Measurements from ENCODE around the gene FRAT1.
"Not testable (repeated sequence)": the region's sequence is repeated elsewhere in the genome, so short reads cannot be mapped to it uniquely, and the experiment has no call there.

FRAT1 gene

DNA sequence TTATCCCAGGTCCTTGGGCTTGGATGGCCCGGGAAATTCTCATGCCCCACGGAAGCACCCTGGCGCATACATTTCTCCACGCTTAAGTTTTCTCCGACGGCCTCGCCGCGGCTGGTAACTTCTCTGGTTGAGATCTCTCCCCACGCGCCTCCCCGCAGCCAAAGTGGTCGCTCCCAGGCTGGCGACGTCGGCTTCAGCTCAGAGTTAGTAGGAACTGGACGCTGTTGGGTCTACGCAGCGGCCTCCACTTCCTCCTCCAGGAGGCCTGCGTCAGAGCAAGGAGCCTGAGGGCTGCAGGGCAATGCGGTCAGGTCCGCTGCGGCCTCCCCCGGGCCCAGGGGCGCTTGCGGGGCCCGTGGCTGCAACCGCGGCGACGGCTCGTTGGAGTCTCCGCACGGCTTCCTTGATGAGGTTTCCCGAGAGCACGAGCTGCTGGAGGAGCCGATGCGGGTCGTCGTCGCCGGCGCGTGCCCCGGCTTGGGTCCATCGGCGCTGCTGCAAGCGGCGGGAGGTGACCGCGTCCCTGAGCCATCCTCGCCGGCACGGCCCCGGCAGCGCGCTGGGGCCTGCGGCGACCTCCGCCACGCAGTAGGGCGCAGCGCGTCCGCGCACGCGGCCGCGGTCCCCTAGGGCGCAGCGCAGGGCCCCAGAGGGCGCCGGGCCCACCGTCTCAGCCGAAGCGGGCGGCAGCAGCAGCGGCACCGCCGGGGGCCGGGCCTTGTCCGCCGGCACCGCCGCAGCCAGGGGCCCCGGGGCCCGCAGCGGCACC, 14.7 kb downstream of the FRAT1 start:
- Mint-ChIP-seq H3K4me1 (ENCODE audit: low read depth in 2 of 2) (peaks cover 27 to 32% of the 10 kb centered on the region in 2 donors), H3K36me3 (ENCODE audit: insufficient read depth) (peaks cover 34% of the 10 kb centered on the region), H3K9me3 (no peaks in the 10 kb centered on the region), H3K27ac (peak overlapping the region; percentile 87 to 90), H3K27me3 (no peaks in the 10 kb centered on the region), H3K4me3 (peak overlapping the region; percentile 89 to 93)
- ATAC-seq (replicated peaks) (peak; percentile 39), DNase-seq (peak in 2 of 3 experiments; percentile 19 to 20)

DNA sequence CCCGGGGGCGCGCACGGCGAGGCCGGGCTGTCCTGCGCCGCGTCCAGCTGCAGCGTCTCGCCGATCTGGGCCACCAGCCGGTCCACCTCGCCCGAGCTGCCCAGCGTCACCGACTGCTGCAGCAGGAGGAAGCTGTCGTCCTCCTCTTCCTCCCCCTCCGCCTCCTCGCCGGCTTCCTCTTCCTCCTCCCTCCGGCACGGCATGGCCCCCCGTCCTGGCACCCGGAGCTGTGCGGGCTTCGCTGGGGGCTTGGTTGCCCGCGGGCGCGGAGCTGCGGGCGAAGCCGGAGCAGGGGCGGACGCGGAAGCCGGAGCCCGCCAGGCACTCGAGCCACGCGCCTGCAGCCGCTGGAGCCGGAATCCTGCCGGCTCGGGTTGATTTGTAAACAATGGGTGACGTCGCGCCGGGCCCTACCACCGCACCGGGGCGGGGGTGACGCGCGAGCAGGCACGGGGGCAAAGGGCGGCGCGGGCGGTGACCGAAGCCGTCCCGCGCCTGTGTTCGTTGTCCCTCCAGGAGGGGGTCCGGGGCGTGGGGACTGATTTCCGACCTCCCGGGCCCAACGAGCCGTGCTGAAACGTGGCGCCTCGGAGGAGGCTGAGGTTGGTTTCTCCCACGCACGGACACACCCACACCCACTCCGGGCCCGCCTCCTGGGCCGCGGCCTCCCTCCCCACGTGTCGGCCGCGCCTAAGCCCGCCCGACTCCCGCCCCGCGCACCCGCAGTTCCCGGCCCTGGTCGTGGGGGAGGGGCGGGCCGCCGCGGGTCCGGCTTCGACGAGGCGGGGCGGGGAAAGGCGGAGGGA, 15.5 kb downstream of the FRAT1 start, which contains the start of gene FRAT2:
Gene FRAT2 (minus strand): TSS at position 360 of the 806 bp plus-strand sequence. CDS start 157 bp downstream, at position 203.
- peak within 1 kb of the TSS; percentile 87 to 90 for H3K27ac Mint-ChIP-seq
- peak; percentile 83 to 90 (median 85) for DNase-seq
- peaks cover 26% of the 10 kb centered on the region for H3K36me3 Mint-ChIP-seq (ENCODE audit: insufficient read depth)
- peak within 1 kb of the TSS; percentile 89 to 93 for H3K4me3 Mint-ChIP-seq
- H3K9me3 Mint-ChIP-seq, result no peaks in the 10 kb centered on the region
- H3K4me1 Mint-ChIP-seq (ENCODE audit: low read depth in 2 of 2), result peaks cover 27 to 32% of the 10 kb centered on the region in 2 donors
- no peaks in the 10 kb centered on the region for H3K27me3 Mint-ChIP-seq
- peak; percentile 86 for ATAC-seq (replicated peaks)

GRCh38 chr10:97335188-97335619, 16.1 kb downstream of the FRAT1 start:
- Mint-ChIP-seq H3K4me1 (ENCODE audit: low read depth in 2 of 2) (peaks cover 23 to 27% of the 10 kb centered on the region in 2 donors), H3K4me3 (peak overlapping the region; percentile 67 to 68), H3K36me3 (ENCODE audit: insufficient read depth) (peaks cover 22% of the 10 kb centered on the region), H3K27me3 (no peaks in the 10 kb centered on the region), H3K9me3 (no peaks in the 10 kb centered on the region), H3K27ac (peak overlapping the region; percentile 87 to 88)
- no peak for DNase-seq
- ATAC-seq (replicated peaks), result peak; percentile 4

DNA sequence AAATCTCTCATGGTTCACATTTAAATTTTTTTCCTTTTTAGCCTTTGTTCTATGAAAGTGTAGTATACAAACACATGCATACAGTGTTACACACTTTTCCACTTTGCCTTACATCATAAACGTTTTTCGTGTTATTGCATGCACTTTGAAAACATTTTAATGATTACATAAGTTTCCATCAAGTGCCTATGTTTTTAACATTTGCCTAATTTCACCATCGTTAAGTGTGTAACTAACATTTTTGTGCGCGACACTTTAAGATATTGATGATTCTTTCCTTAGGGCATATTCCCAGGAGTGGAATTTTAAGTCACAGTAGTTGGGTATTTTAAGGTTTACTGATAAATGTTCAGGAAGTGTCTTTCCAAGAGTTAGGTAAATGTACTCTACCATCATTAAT, 16.9 kb downstream of the FRAT1 start:
- Mint-ChIP-seq H3K36me3 (ENCODE audit: insufficient read depth) (peaks cover 16% of the 10 kb centered on the region), H3K27ac (peak overlapping the region; percentile 87 to 88), H3K9me3 (no peaks in the 10 kb centered on the region), H3K27me3 (no peaks in the 10 kb centered on the region), H3K4me3 (peak overlapping the region; percentile 67 to 68), H3K4me1 (ENCODE audit: low read depth in 2 of 2) (peaks cover 21 to 24% of the 10 kb centered on the region in 2 donors)
- ATAC-seq (replicated peaks) (no peak), DNase-seq (no peak)

- H3K4me1 Mint-ChIP-seq (ENCODE audit: low read depth in 2 of 2), result peaks cover 16 to 19% of the 10 kb centered on the region in 2 donors
- no peaks in the 10 kb centered on the region for H3K27me3 Mint-ChIP-seq
- H3K36me3 Mint-ChIP-seq (ENCODE audit: insufficient read depth), result peaks cover 12% of the 10 kb centered on the region
- no peak for ATAC-seq (replicated peaks)
- H3K4me3 Mint-ChIP-seq, result no peak overlapping the region
- DNase-seq, result no peak
- H3K27ac Mint-ChIP-seq, result no peak overlapping the region
- H3K9me3 Mint-ChIP-seq, result no peaks in the 10 kb centered on the region
Measured at GRCh38 chr10:97336446-97336845, 17.4 kb downstream of the FRAT1 start.

- Mint-ChIP-seq H3K9me3 (no peaks in the 10 kb centered on the region), H3K27me3 (no peaks in the 10 kb centered on the region)
- DNase-seq, result no peak
Measured at GRCh38 chr10:97336942-97337831, 18.1 kb downstream of the FRAT1 start.

DNA sequence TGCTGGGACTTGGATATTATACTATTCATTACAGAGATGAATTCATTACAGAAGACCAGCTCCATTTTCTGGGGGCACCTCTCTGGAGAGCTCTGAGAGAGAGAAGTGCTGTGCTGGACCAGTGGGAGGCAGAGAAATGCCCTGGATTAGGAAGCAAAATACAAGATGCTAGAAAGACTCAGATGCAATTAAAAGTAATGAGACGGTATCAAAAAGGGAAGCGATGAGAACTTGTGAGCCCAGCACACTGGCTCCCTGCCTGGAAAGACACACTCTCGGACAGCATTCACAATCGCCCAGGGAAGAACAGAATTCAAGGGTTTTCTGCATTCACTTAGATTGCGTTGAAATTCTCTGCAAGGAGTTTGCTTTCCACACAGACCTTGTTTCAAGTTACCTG, 19.0 kb downstream of the FRAT1 start:
- H3K9me3 Mint-ChIP-seq, result no peaks in the 10 kb centered on the region
- DNase-seq, result no peak
- no peak for ATAC-seq (replicated peaks)
- H3K4me3 Mint-ChIP-seq, result no peak overlapping the region
- peaks cover 10% of the 10 kb centered on the region for H3K36me3 Mint-ChIP-seq (ENCODE audit: insufficient read depth)
- H3K27ac Mint-ChIP-seq, result no peak overlapping the region
- H3K27me3 Mint-ChIP-seq, result no peaks in the 10 kb centered on the region
- peaks cover 6% of the 10 kb centered on the region in 2 donors for H3K4me1 Mint-ChIP-seq (ENCODE audit: low read depth in 2 of 2)

More at GRCh38 chr10:97336942-97337831, 18.1 kb downstream of the FRAT1 start:
- peaks cover 10% of the 10 kb centered on the region for H3K36me3 Mint-ChIP-seq (ENCODE audit: insufficient read depth)
- H3K4me3 Mint-ChIP-seq, result no peak overlapping the region
- ATAC-seq (replicated peaks), result no peak
- peaks cover 14 to 15% of the 10 kb centered on the region in 2 donors for H3K4me1 Mint-ChIP-seq (ENCODE audit: low read depth in 2 of 2)
- no peak overlapping the region for H3K27ac Mint-ChIP-seq

DNA sequence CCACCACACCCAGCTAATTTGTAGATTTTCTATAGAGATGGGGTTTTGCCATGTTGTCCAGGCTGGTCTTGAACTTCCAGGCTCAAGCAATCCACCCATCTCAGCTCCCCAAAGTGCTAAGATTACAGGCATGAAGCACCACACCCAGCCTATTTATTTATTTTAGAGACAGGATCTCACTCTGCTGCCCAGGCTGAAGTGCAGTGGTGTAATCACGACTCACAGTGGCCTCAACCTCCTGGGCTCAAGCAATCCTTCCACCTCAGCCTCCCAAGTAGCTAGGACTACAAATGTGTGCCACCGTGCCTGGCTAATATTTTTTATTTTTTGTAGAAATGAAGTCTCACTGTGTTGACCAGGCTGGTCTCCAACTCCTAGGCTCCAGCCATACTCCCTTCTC, 22.3 kb downstream of the FRAT1 start:
- no peak for DNase-seq
- Mint-ChIP-seq H3K36me3 (ENCODE audit: insufficient read depth) (no peaks in the 10 kb centered on the region), H3K4me3 (no peak overlapping the region), H3K27me3 (no peaks in the 10 kb centered on the region), H3K27ac (no peak overlapping the region), H3K4me1 (ENCODE audit: low read depth in 2 of 2) (no peaks in the 10 kb centered on the region), H3K9me3 (no peaks in the 10 kb centered on the region)
- no peak for ATAC-seq (replicated peaks)

DNA sequence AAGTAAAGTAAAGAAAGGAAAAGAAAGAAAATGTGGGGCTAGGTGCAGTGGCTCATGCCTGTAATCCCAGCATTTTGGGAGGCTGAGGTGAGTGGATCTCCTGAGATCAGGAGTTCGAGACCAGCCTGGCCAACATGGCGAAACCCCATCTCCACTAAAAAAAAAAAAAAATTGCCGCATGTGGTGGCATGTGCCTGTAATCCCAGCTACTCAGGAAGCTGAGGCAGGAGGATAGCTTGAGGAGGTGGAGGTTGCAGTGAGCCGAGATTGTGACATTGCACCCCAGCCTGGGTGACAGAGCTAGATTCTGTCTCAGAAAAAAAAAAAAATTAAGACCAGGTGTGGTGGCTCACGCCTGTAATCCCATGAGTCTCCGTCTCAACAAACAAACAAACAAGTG, 24.6 kb downstream of the FRAT1 start:
- H3K9me3 Mint-ChIP-seq; H3K27me3 Mint-ChIP-seq; H3K4me3 Mint-ChIP-seq; DNase-seq; ATAC-seq (replicated peaks); H3K36me3 Mint-ChIP-seq (ENCODE audit: insufficient read depth); H3K4me1 Mint-ChIP-seq (ENCODE audit: low read depth in 2 of 2): not testable (repeated sequence)
- H3K27ac Mint-ChIP-seq, result peak overlapping the region in 1 of 2 donors; percentile 25

DNA sequence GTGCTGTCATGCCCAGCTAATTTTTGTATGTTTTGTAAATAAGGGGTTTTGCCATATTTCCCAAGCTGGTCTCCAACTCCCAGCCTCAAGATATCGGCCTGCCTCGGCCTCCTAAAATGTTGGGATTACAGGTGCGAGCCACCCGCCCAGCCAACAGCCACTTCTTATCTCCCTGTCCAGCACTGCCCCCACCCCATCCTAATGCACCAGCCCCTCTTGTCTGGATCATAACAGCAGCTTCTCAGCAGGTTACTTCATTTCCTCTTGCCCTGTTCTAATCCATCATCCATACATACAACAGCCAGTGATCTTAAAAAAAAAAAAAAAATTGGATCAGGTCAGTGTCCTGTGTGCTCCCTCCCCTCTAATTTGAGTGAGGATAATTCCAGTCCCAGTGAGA, 28.2 kb downstream of the FRAT1 start:
- H3K27me3 Mint-ChIP-seq, result no peaks in the 10 kb centered on the region
- no peaks in the 10 kb centered on the region for H3K4me1 Mint-ChIP-seq (ENCODE audit: low read depth in 2 of 2)
- H3K4me3 Mint-ChIP-seq, result no peak overlapping the region
- ATAC-seq (replicated peaks), result no peak
- peaks cover 7% of the 10 kb centered on the region for H3K36me3 Mint-ChIP-seq (ENCODE audit: insufficient read depth)
- H3K27ac Mint-ChIP-seq, result peak overlapping the region in 1 of 2 donors; percentile 77
- no peaks in the 10 kb centered on the region for H3K9me3 Mint-ChIP-seq
- DNase-seq, result no peak

DNA sequence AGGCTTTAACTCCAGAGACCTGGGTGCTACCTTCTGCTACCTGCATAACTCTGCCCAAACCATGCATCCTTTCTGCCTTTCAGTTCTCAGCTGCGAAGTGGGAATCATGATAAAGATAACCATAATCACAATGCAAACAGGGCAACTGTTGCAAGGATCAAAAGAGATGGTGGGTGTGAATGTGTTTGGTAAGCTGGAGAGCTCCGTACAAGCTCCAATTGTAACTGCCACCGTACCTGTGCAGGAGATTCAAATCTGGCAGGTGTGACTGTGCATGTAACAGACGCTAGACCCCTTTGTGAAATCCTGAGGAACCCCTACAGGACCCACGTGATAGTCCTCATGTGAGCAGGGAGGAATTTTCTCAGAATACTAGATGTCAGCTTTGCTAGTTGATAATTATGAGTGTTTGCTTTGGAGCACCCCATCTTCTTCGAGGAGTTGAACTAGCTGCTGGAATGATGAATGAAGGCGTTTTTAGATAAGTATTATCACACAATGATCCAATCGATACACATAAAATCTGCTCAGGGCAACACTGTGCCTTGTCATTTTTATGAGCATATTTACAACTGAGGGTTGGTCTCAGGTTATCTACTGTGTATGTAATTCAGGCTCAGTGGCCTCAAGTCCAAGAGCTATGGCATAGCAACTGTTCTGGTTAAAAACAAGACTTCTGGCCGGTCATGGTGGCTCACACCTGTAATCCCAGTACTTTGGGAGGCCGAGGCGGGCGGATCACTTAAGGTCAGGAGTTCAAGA, 30.9 kb downstream of the FRAT1 start:
- DNase-seq (no peak), ATAC-seq (replicated peaks) (no peak)
- no peaks in the 10 kb centered on the region for H3K27me3 Mint-ChIP-seq
- no peaks in the 10 kb centered on the region for H3K9me3 Mint-ChIP-seq
- H3K4me3 Mint-ChIP-seq, result no peak overlapping the region
- H3K27ac Mint-ChIP-seq, result no peak overlapping the region
- H3K36me3 Mint-ChIP-seq (ENCODE audit: insufficient read depth), result peaks cover 10% of the 10 kb centered on the region
- no peaks in the 10 kb centered on the region for H3K4me1 Mint-ChIP-seq (ENCODE audit: low read depth in 2 of 2)

- no peak for DNase-seq
- H3K36me3 Mint-ChIP-seq (ENCODE audit: insufficient read depth), result peaks cover 6% of the 10 kb centered on the region
Measured at GRCh38 chr10:97353945-97354344, 34.9 kb downstream of the FRAT1 start.

More at GRCh38 chr10:97353945-97354344, 34.9 kb downstream of the FRAT1 start:
- Mint-ChIP-seq H3K27me3 (no peaks in the 10 kb centered on the region), H3K4me3 (no peak overlapping the region), H3K27ac (peak overlapping the region in 1 of 2 donors; percentile 23), H3K9me3 (no peaks in the 10 kb centered on the region), H3K4me1 (ENCODE audit: low read depth in 2 of 2) (peaks cover 8 to 11% of the 10 kb centered on the region in 2 donors)
- ATAC-seq (replicated peaks), result no peak
